Measurements from ENCODE around the gene CPLANE2.

DNA sequence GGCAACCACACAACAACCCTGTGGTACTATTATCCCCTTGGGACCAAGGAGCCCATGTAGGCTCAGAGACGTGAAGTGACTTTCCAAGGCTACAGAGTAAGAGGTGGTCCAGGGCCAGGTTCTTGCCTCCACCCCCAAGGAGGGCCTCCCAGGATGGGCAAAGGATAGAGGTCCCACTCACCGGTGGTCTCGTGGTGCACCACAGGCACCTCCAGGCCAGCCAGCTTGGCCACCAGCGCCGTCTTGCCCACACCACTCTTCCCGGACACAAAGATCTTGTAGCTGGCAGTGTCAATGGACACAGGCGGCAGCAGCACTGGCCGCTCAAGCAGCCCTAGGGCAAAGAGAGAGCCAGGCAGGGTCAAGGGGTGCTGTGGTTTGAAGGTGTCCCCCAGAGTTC is 3.6 kb downstream of the CPLANE2 start:
- TF ChIP-seq, protein P1, sequence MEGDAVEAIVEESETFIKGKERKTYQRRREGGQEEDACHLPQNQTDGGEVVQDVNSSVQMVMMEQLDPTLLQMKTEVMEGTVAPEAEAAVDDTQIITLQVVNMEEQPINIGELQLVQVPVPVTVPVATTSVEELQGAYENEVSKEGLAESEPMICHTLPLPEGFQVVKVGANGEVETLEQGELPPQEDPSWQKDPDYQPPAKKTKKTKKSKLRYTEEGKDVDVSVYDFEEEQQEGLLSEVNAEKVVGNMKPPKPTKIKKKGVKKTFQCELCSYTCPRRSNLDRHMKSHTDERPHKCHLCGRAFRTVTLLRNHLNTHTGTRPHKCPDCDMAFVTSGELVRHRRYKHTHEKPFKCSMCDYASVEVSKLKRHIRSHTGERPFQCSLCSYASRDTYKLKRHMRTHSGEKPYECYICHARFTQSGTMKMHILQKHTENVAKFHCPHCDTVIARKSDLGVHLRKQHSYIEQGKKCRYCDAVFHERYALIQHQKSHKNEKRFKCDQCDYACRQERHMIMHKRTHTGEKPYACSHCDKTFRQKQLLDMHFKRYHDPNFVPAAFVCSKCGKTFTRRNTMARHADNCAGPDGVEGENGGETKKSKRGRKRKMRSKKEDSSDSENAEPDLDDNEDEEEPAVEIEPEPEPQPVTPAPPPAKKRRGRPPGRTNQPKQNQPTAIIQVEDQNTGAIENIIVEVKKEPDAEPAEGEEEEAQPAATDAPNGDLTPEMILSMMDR (IDR thresholded peaks at IDR 0.05) = no peak
- TF ChIP-seq EP300 (IDR thresholded peaks at IDR 0.05; ENCODE audit: low read depth) = no peak
- no peak for TF ChIP-seq POLR2A (IDR thresholded peaks at IDR 0.05)
- TF ChIP-seq POLR2AphosphoS5 (IDR thresholded peaks at IDR 0.05) = no peak

Data from transverse colon (tissue), 4 donors.